Mesothelial cell of epicardium (in vitro differentiated cells): ENCODE results near the gene CCDC201. TPM values are rescaled to one million over a fixed set of nuclear protein-coding genes. Genes with fewer than 3 reads are reported as not detected.

Source experiments
- DNase-seq, 2 experiments: peaks; one replicate each; pipeline ENCODE4 v3.0.0; 2021; ENCODE audit warnings: low spot score in 2 of 2; ENCODE audit not compliant: unreplicated experiment in 2 of 2
- H3K27ac Mint-ChIP-seq: 2 replicates; pipeline ENCODE4 v1.8.0; 2021; ENCODE audit warnings: mixed read lengths
- H3K27me3 Mint-ChIP-seq: 2 replicates; pipeline ENCODE4 v1.8.0; 2021; ENCODE audit warnings: low read depth, mixed read lengths
- H3K36me3 Mint-ChIP-seq: 2 replicates; pipeline ENCODE4 v1.8.0; 2021; ENCODE audit warnings: mixed read lengths
- H3K4me1 Mint-ChIP-seq: 2 replicates; pipeline ENCODE4 v1.8.0; 2021; ENCODE audit warnings: mixed read lengths
- H3K4me3 Mint-ChIP-seq: 2 replicates; pipeline ENCODE4 v1.8.0; 2021; ENCODE audit warnings: mild to moderate bottlenecking, moderate library complexity, mixed read lengths
- H3K9me3 Mint-ChIP-seq: 2 replicates; pipeline ENCODE4 v1.8.0; 2021; ENCODE audit warnings: mixed read lengths
- CTCF ChIP-seq: fragments of 200-600 bp; sonication (generic); IDR thresholded peaks from one replicate; pipeline ENCODE4 v1.5.0; 2021; ENCODE audit warnings: antibody characterized with exemption; ENCODE audit not compliant: unreplicated experiment
- total RNA-seq: library from RNA; stranded (reverse); gene quantifications from 3 replicates; pipeline ENCODE4 v1.2.1, GENCODE V29; 2021

Gene CCDC201
- total RNA-seq, 1 donor from 2014 or later, result not detected

GRCh38 chr7:45888993-45889366 is 16.1 kb upstream of the CCDC201 start:
- no peak for DNase-seq
- no peaks in the 10 kb centered on the region for H3K9me3 Mint-ChIP-seq
- H3K4me1 Mint-ChIP-seq, result peaks cover 22% of the 10 kb centered on the region
- H3K36me3 Mint-ChIP-seq, result no peaks in the 10 kb centered on the region
- H3K4me3 Mint-ChIP-seq, result peak overlapping the region; percentile 62
- TF ChIP-seq CTCF, result no peak
- H3K27me3 Mint-ChIP-seq, result peaks cover 56% of the 10 kb centered on the region
- no peak overlapping the region for H3K27ac Mint-ChIP-seq

GRCh38 chr7:45888185-45888992 is 15.5 kb upstream of the CCDC201 start, which contains the start of gene IGFBP1:
TSS of gene IGFBP1 (plus strand) at chr7:45888488. CDS start at chr7:45888653, 165 bp downstream.
- Mint-ChIP-seq H3K27me3 (peaks cover 53% of the 10 kb centered on the region), H3K27ac (no peak within 1 kb of the TSS), H3K36me3 (no peaks in the 10 kb centered on the region), H3K4me1 (peaks cover 22% of the 10 kb centered on the region), H3K4me3 (peak within 1 kb of the TSS; percentile 62), H3K9me3 (no peaks in the 10 kb centered on the region)
- peak in 1 of 2 experiments; percentile 52 for DNase-seq
- TF ChIP-seq CTCF, result no peak

- Mint-ChIP-seq H3K4me1 (peaks cover 22% of the 10 kb centered on the region), H3K36me3 (no peaks in the 10 kb centered on the region), H3K27ac (no peak overlapping the region), H3K4me3 (no peak overlapping the region), H3K9me3 (no peaks in the 10 kb centered on the region), H3K27me3 (peaks cover 59% of the 10 kb centered on the region)
- DNase-seq, result no peak
- no peak for TF ChIP-seq CTCF
Measured at GRCh38 chr7:45886931-45887667, 14.2 kb upstream of the CCDC201 start.

- Mint-ChIP-seq H3K4me3 (no peak overlapping the region), H3K9me3 (no peaks in the 10 kb centered on the region), H3K36me3 (no peaks in the 10 kb centered on the region), H3K27me3 (peaks cover 57% of the 10 kb centered on the region), H3K4me1 (peaks cover 12% of the 10 kb centered on the region), H3K27ac (no peak overlapping the region)
- DNase-seq, result no peak
- TF ChIP-seq CTCF, result no peak
Measured at GRCh38 chr7:45885264-45885882, 12.5 kb upstream of the CCDC201 start.

- H3K4me3 Mint-ChIP-seq, result no peak overlapping the region
- no peak overlapping the region for H3K27ac Mint-ChIP-seq
- peaks cover 49% of the 10 kb centered on the region for H3K27me3 Mint-ChIP-seq
- no peak for TF ChIP-seq CTCF
- peaks cover 4% of the 10 kb centered on the region for H3K9me3 Mint-ChIP-seq
- DNase-seq, result no peak
- H3K36me3 Mint-ChIP-seq, result no peaks in the 10 kb centered on the region
- peaks cover 12% of the 10 kb centered on the region for H3K4me1 Mint-ChIP-seq
Measured at GRCh38 chr7:45884136-45884535, 11.3 kb upstream of the CCDC201 start.
